GM23338 (cell line): Measurements from ENCODE around the gene C1orf210. TPM values are rescaled to one million over a fixed set of nuclear protein-coding genes. Genes with fewer than 3 reads are reported as not detected.

Experiments used
- ATAC-seq: fragments of 200-7000 bp; cut with Tn5 transposase; 3 replicates; pipeline ENCODE4 v1.9.1; 2020
- DNase-seq: peaks from one replicate; pipeline ENCODE4 v3.0.0-alpha.2; 2015; ENCODE audit warnings: low spot score
- H2AFZ ChIP-seq: fragments of 200-600 bp; sonication (generic); 2 replicates; pipeline ENCODE4 v1.8.0; 2016; ENCODE audit warnings: antibody characterized with exemption, mild to moderate bottlenecking, moderate library complexity
- H3F3A ChIP-seq: fragments of 200-600 bp; sonication (generic); replicated peaks from 2 replicates; pipeline ENCODE4 v1.8.0; 2017; ENCODE audit warnings: antibody characterized with exemption, mixed run types, low read depth
- H3K27ac ChIP-seq: fragments of 200-600 bp; sonication (generic); 2 replicates; pipeline ENCODE4 v1.6.1; 2016; ENCODE audit warnings: low read depth
- H3K27me3 ChIP-seq: fragments of 200-600 bp; sonication (generic); 2 replicates; pipeline ENCODE4 v1.8.0; 2016; ENCODE audit warnings: mild to moderate bottlenecking, mixed run types, moderate library complexity; ENCODE audit not compliant: insufficient read depth
- H3K36me3 ChIP-seq: fragments of 200-600 bp; sonication (generic); 2 replicates; pipeline ENCODE4 v1.8.0; 2016; ENCODE audit warnings: mild to moderate bottlenecking; ENCODE audit not compliant: insufficient read depth
- H3K4me1 ChIP-seq: fragments of 200-600 bp; sonication (generic); 2 replicates; pipeline ENCODE4 v1.8.0; 2016; ENCODE audit warnings: mild to moderate bottlenecking, moderate library complexity; ENCODE audit not compliant: insufficient read depth
- H3K4me2 ChIP-seq: fragments of 200-600 bp; sonication (generic); 2 replicates; pipeline ENCODE4 v1.7.1; 2017; ENCODE audit warnings: mixed run types
- H3K4me3 ChIP-seq: fragments of 200-600 bp; sonication (generic); 2 replicates; pipeline ENCODE4 v1.6.1; 2016; ENCODE audit warnings: mixed run types
- H3K79me2 ChIP-seq: fragments of 200-600 bp; sonication (generic); replicated peaks from 2 replicates; pipeline ENCODE4 v1.8.0; 2017; ENCODE audit warnings: mild to moderate bottlenecking; ENCODE audit not compliant: insufficient read depth
- H3K9me2 ChIP-seq: fragments of 200-600 bp; sonication (generic); 2 replicates; pipeline ENCODE4 v1.8.0; 2017; ENCODE audit not compliant: insufficient read depth
- H4K20me1 ChIP-seq: fragments of 200-600 bp; sonication (generic); replicated peaks from 2 replicates; pipeline ENCODE4 v1.8.0; 2017; ENCODE audit warnings: mild to moderate bottlenecking; ENCODE audit not compliant: insufficient read depth
- H3K27ac Mint-ChIP-seq: 2 replicates; pipeline ENCODE4 v1.8.0; 2020; ENCODE audit warnings: inconsistent platforms, mild to moderate bottlenecking, moderate library complexity, mixed read lengths
- H3K27me3 Mint-ChIP-seq: 3 replicates; pipeline ENCODE4 v1.8.0; 2022; ENCODE audit warnings: low read depth, mild to moderate bottlenecking, moderate library complexity, mixed read lengths, inconsistent platforms; ENCODE audit not compliant: insufficient read depth, poor library complexity
- H3K36me3 Mint-ChIP-seq: 3 replicates; pipeline ENCODE4 v1.8.0; 2021; ENCODE audit warnings: low read depth, mild to moderate bottlenecking, inconsistent platforms, moderate library complexity, mixed read lengths
- H3K4me1 Mint-ChIP-seq: 3 replicates; pipeline ENCODE4 v1.8.0; 2020; ENCODE audit warnings: mild to moderate bottlenecking, inconsistent platforms, mixed read lengths
- H3K4me3 Mint-ChIP-seq: 3 replicates; pipeline ENCODE4 v1.8.0; 2021; ENCODE audit warnings: moderate library complexity, mild to moderate bottlenecking, inconsistent platforms, mixed read lengths
- H3K9me3 Mint-ChIP-seq: 3 replicates; pipeline ENCODE4 v1.8.0; 2020; ENCODE audit warnings: moderate library complexity, mild to moderate bottlenecking, inconsistent platforms, mixed read lengths
- EZH2 ChIP-seq: fragments of 200-600 bp; sonication (generic); IDR thresholded peaks from one replicate; pipeline ENCODE4 v1.8.0; 2017; ENCODE audit warnings: antibody characterized with exemption, mild to moderate bottlenecking, low read depth; ENCODE audit not compliant: unreplicated experiment
- EZH2phosphoT487 ChIP-seq: fragments of 200-600 bp; sonication (generic); IDR thresholded peaks from one replicate; pipeline ENCODE4 v1.8.1; 2018; ENCODE audit warnings: antibody characterized with exemption; ENCODE audit not compliant: unreplicated experiment
- STAT1 ChIP-seq: IDR thresholded peaks from one replicate; pipeline ENCODE4 v1.6.1; 2016; ENCODE audit warnings: antibody characterized with exemption; ENCODE audit not compliant: unreplicated experiment
- ZNF331 ChIP-seq: fragments of 250-450 bp; sonication (Bioruptor Pico); IDR thresholded peaks from 2 replicates; pipeline ENCODE4 v1.5.0; 2020; ENCODE audit warnings: low read depth, mild to moderate bottlenecking, moderate library complexity
- polyA plus RNA-seq: library from polyadenylated mRNA; unstranded; fragments of >200 nt; fragmentation: Nextera tagmentation; extraction: Ambion mirVana; gene quantifications from 2 replicates; pipeline ENCODE4 v1.2.1, GENCODE V29; 2016
- total RNA-seq: library from RNA; depleted of rRNA; stranded (reverse); fragments of >200 nt; shearing (Covaris generic); gene quantifications from 2 replicates; pipeline ENCODE4 v1.2.3, GENCODE V29; 2014
- TF ChIP-seq, protein P1 (sequence below), 2 experiments: fragments of 200-600 bp in 1 of 2; sonication (generic) in 1 of 2; conservative IDR thresholded peaks; 2 replicates each; pipeline versions ENCODE4 v1.5.1 to v1.6.1; 2016 to 2017; ENCODE audit warnings: antibody characterized with exemption in 2 of 2, low read depth in 2 of 2, mild to moderate bottlenecking in 2 of 2, moderate library complexity in 1 of 2
- TF ChIP-seq, protein P2 (sequence below): fragments of 250-450 bp; sonication (Bioruptor Pico); IDR thresholded peaks from 2 replicates; pipeline ENCODE4 v1.5.0; 2020; ENCODE audit warnings: mild to moderate bottlenecking, moderate library complexity
- TF ChIP-seq, protein P3 (sequence below): IDR thresholded peaks from 2 replicates; pipeline ENCODE4 v1.6.1; 2016; ENCODE audit warnings: antibody characterized with exemption

Gene C1orf210
- total and polyA plus RNA-seq, 2 experiments from 2014 or later = 10.3 to 17.1 TPM

DNA sequence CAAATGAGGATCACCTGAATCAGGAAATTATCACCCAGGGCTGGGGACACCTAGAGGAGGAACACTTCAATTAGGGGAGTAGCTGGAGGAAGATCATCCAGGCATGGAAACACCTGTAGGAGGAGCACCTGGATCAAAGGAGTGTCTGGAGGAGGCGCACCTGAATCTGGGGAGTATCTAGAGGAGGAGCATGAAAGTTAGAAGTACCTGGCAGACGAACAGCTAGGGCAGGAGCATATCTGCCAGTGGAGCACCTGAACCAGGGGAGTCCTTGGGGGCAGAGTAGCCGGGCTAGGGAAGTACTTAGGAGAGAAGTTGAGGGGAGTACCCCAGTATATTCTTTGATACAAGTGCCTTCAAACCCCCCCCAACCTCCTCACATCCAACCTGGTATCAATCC is 1.3 kb downstream of the C1orf210 start:
- Histone ChIP-seq H3K36me3 (no peaks in the 10 kb centered on the region), H3K27me3 (no peaks in the 10 kb centered on the region), H3K4me2 (peak overlapping the region; percentile 83; the same call in 1 of the 2 replicates), H4K20me1 (no peaks in the 10 kb centered on the region), H3K4me3 (no peak overlapping the region), H3F3A (no peaks in the 10 kb centered on the region), H3K9me2 (no peaks in the 10 kb centered on the region), H2AFZ (no peak overlapping the region), H3K27ac (no peak overlapping the region), H3K79me2 (no peaks in the 10 kb centered on the region), H3K4me1 (peaks cover 14% of the 10 kb centered on the region)
- H3K27me3 Mint-ChIP-seq = peaks cover 15% of the 10 kb centered on the region
- H3K4me1 Mint-ChIP-seq = peaks cover 27% of the 10 kb centered on the region
- ATAC-seq (no peak), DNase-seq (no peak)
- no peak overlapping the region for H3K27ac Mint-ChIP-seq
- no peak for TF ChIP-seq ZNF331 (CRISPR knock-in tag)
- TF ChIP-seq, protein P1, sequence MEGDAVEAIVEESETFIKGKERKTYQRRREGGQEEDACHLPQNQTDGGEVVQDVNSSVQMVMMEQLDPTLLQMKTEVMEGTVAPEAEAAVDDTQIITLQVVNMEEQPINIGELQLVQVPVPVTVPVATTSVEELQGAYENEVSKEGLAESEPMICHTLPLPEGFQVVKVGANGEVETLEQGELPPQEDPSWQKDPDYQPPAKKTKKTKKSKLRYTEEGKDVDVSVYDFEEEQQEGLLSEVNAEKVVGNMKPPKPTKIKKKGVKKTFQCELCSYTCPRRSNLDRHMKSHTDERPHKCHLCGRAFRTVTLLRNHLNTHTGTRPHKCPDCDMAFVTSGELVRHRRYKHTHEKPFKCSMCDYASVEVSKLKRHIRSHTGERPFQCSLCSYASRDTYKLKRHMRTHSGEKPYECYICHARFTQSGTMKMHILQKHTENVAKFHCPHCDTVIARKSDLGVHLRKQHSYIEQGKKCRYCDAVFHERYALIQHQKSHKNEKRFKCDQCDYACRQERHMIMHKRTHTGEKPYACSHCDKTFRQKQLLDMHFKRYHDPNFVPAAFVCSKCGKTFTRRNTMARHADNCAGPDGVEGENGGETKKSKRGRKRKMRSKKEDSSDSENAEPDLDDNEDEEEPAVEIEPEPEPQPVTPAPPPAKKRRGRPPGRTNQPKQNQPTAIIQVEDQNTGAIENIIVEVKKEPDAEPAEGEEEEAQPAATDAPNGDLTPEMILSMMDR (conservative IDR thresholded peaks at IDR 0.05; ENCODE audit: low read depth in 2 of 2) = peak in 1 of 2 experiments; percentile 17; a peak in 2 of 4 replicates
- peaks cover 18% of the 10 kb centered on the region; the same call in 2 of the 3 replicates for H3K36me3 Mint-ChIP-seq
- no peaks in the 10 kb centered on the region for H3K9me3 Mint-ChIP-seq
- H3K4me3 Mint-ChIP-seq = peak overlapping the region; percentile 77

DNA sequence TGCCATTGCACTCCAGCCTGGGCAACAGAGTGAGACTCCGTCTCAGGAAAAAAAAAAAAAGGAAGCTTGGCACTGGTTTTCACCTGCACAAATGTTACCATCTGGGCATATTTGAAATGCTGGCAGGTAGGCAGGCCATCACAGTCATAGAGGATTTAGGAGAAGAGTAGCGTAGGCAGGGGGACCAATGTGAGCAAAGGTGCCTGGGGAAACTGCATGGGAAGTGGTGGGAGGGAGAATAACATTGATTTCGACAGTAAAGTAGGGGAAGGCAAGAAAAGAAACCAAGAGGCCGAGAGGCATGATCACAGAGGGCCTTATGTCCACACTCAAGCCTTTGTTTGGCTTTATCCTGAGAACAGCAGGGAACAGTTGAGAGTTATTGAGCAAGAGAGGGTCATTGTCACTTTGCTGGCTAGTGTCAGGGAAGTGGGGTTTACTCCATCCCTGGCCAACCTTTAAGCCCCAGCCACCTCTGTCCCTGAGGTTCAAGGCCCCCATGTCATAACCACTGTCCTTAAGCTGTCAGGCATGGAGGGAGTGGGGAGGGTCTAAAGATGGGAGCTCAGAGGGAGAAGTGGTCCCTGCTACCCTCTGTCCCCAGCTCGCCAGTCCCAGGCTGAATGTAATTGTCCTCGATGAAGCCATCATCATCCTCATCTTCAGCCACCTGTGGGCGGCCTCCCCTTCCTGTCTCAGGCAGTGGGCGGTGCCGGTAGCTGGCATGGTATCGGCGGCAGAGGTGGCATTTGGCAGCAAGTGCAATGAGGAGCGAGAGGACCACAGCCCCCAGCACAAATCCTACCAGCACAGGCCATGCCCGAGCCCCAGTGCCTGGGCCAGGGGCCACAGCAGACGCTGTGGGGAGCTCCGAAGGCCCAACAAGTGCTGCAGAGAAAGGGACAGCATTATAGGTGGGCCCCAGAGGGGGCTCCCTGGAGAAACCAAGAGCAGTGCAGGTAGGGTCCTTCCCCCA is 2.9 kb downstream of the C1orf210 start:
- peaks cover 15% of the 10 kb centered on the region for H3K27me3 Mint-ChIP-seq
- Histone ChIP-seq H3K27me3 (no peaks in the 10 kb centered on the region), H3K4me3 (no peak overlapping the region), H3F3A (no peaks in the 10 kb centered on the region), H3K36me3 (no peaks in the 10 kb centered on the region), H4K20me1 (no peaks in the 10 kb centered on the region), H3K79me2 (no peaks in the 10 kb centered on the region), H3K27ac (no peak overlapping the region), H3K9me2 (no peaks in the 10 kb centered on the region), H2AFZ (no peak overlapping the region), H3K4me2 (no peak overlapping the region), H3K4me1 (peaks cover 14% of the 10 kb centered on the region)
- peaks cover 21% of the 10 kb centered on the region; the same call in 2 of the 3 replicates for H3K36me3 Mint-ChIP-seq
- H3K9me3 Mint-ChIP-seq = no peaks in the 10 kb centered on the region; the same call in 2 of the 3 replicates
- H3K27ac Mint-ChIP-seq = no peak overlapping the region
- no peak overlapping the region; the same call in 2 of the 3 replicates for H3K4me3 Mint-ChIP-seq
- H3K4me1 Mint-ChIP-seq = peaks cover 25% of the 10 kb centered on the region
- ATAC-seq (no peak), DNase-seq (no peak)
- TF ChIP-seq EZH2phosphoT487 = no peak
- no peak for TF ChIP-seq STAT1
- TF ChIP-seq, protein P1 (conservative IDR thresholded peaks at IDR 0.05; ENCODE audit: low read depth in 2 of 2) = no peak
- TF ChIP-seq, protein P2, sequence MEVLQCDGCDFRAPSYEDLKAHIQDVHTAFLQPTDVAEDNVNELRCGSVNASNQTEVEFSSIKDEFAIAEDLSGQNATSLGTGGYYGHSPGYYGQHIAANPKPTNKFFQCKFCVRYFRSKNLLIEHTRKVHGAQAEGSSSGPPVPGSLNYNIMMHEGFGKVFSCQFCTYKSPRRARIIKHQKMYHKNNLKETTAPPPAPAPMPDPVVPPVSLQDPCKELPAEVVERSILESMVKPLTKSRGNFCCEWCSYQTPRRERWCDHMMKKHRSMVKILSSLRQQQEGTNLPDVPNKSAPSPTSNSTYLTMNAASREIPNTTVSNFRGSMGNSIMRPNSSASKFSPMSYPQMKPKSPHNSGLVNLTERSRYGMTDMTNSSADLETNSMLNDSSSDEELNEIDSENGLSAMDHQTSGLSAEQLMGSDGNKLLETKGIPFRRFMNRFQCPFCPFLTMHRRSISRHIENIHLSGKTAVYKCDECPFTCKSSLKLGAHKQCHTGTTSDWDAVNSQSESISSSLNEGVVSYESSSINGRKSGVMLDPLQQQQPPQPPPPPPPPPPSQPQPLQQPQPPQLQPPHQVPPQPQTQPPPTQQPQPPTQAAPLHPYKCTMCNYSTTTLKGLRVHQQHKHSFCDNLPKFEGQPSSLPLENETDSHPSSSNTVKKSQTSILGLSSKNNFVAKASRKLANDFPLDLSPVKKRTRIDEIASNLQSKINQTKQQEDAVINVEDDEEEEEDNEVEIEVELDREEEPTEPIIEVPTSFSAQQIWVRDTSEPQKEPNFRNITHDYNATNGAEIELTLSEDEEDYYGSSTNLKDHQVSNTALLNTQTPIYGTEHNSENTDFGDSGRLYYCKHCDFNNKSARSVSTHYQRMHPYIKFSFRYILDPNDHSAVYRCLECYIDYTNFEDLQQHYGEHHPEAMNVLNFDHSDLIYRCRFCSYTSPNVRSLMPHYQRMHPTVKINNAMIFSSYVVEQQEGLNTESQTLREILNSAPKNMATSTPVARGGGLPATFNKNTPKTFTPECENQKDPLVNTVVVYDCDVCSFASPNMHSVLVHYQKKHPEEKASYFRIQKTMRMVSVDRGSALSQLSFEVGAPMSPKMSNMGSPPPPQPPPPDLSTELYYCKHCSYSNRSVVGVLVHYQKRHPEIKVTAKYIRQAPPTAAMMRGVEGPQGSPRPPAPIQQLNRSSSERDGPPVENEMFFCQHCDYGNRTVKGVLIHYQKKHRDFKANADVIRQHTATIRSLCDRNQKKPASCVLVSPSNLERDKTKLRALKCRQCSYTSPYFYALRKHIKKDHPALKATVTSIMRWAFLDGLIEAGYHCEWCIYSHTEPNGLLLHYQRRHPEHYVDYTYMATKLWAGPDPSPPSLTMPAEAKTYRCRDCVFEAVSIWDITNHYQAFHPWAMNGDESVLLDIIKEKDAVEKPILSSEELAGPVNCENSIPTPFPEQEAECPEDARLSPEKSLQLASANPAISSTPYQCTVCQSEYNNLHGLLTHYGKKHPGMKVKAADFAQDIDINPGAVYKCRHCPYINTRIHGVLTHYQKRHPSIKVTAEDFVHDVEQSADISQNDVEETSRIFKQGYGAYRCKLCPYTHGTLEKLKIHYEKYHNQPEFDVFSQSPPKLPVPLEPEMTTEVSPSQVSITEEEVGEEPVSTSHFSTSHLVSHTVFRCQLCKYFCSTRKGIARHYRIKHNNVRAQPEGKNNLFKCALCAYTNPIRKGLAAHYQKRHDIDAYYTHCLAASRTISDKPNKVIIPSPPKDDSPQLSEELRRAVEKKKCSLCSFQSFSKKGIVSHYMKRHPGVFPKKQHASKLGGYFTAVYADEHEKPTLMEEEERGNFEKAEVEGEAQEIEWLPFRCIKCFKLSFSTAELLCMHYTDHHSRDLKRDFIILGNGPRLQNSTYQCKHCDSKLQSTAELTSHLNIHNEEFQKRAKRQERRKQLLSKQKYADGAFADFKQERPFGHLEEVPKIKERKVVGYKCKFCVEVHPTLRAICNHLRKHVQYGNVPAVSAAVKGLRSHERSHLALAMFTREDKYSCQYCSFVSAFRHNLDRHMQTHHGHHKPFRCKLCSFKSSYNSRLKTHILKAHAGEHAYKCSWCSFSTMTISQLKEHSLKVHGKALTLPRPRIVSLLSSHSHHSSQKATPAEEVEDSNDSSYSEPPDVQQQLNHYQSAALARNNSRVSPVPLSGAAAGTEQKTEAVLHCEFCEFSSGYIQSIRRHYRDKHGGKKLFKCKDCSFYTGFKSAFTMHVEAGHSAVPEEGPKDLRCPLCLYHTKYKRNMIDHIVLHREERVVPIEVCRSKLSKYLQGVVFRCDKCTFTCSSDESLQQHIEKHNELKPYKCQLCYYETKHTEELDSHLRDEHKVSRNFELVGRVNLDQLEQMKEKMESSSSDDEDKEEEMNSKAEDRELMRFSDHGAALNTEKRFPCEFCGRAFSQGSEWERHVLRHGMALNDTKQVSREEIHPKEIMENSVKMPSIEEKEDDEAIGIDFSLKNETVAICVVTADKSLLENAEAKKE (CRISPR knock-in tag) = no peak
- TF ChIP-seq, protein P3, sequence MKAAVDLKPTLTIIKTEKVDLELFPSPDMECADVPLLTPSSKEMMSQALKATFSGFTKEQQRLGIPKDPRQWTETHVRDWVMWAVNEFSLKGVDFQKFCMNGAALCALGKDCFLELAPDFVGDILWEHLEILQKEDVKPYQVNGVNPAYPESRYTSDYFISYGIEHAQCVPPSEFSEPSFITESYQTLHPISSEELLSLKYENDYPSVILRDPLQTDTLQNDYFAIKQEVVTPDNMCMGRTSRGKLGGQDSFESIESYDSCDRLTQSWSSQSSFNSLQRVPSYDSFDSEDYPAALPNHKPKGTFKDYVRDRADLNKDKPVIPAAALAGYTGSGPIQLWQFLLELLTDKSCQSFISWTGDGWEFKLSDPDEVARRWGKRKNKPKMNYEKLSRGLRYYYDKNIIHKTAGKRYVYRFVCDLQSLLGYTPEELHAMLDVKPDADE = no peak
- TF ChIP-seq EZH2 = no peak
